GM21528 (cell line): ENCODE data around the gene KLF7.

Experiments
- ATAC-seq: cut with Tn5 transposase; IDR thresholded peaks from one replicate; pipeline ENCODE4 v1.9.1; 2021; ENCODE audit warnings: mild to moderate bottlenecking, moderate library complexity; ENCODE audit not compliant: unreplicated experiment, low FRiP score

Gene KLF7

DNA sequence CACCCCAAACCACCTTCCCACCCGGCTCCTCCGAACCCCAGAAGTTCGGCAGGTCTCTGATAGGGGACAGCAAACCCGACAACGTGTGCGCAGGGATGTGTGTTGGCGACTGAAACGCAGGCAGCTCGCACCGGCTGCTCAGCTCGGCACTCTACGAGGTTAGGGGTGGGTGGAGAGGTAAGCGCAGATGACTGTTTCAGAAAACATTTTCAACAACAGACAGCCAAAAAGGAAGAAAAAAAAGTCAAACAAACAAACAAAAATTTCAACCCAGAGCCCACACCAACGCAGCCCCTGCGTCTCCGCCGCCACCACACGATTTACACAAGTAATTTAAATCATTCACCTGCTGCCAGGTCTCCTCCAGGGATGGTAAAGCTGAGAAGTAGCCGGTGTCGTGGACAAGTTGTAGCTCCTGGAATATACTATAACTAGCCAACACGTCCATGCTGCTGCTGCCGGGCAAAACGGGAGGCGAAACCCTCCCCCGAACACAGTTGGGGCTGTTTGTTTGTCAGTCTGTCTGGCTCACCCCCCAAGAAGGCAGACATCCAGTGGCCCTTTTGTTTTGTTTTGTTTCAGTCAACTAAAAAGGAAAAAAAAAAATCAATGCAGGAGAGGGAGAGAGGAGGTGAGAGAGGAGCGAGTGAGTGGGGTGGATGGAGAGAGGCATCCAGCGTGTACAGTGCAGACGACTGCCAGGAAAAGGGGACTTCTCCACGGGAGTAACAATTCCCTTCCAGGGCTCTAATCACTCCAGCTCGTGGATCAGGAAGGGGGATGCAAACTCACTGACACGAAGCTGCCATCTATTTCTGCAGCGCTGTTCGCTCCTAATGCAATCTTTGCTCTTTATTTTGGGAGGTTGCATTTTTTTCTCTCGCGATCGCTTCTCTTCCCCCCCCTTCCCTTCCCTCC, at the start of gene KLF7:
Gene KLF7 (minus strand): TSS at position 828 of the 918 bp plus-strand sequence. CDS start 380 bp downstream, at position 448.
- no peak for ATAC-seq

DNA sequence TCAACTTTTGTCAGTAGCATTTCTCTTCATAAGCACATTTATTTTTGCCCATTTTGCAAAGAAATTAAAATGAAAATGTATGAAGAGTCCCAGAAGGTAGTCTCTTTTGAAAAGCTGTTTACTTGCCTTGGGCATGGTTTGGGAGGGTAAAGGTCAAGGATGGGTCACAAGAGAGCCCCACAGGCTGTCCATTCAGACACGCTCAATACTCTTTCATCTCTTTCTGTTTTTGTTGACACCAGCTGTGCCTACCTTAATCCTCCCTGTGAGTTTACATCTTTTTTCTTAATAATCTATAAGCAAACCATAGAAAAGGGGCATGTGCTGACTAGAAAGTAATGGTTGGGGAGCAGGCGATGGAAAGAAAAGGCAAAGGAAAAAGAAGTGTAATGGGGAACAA, 49.6 kb upstream of the KLF7 start:
- no peak for ATAC-seq

DNA sequence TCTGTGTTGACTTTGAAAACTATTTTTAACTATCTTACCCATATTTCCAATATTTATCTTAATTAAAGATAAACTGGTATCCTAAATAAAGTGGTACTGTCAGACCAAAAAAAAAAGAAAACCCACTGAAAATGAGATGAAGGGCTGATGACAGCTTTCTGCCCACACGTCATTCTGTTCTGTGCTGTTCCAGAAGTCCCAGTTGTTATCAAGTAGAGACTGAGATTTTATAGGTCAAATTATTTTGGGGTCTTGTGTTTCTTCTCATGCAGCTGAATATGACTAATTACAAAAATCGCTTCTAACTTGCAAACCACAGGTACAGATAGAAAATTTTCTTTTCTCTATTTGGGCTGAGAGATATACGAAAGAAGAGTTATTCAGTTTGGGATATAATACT, 48.7 kb upstream of the KLF7 start:
- no peak for ATAC-seq

DNA sequence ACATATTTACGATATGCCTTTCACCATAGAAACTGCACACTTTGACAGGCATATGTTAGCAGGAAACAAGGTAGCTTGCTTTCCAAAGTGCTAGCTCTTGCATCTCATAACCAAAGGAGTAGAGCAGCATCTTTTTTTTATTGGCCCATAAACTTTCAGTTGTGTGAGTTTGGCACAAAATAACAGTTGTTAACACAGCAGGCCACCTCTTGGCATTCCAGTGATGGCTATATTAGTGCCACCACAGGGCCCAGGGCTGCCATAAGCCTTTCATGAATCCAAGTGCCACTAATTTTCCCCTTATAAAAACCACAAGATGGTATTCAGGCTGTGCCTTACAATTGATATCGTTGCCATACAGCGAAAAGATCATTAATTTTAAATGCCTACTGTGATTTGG, 40.3 kb upstream of the KLF7 start:
- ATAC-seq, result no peak

DNA sequence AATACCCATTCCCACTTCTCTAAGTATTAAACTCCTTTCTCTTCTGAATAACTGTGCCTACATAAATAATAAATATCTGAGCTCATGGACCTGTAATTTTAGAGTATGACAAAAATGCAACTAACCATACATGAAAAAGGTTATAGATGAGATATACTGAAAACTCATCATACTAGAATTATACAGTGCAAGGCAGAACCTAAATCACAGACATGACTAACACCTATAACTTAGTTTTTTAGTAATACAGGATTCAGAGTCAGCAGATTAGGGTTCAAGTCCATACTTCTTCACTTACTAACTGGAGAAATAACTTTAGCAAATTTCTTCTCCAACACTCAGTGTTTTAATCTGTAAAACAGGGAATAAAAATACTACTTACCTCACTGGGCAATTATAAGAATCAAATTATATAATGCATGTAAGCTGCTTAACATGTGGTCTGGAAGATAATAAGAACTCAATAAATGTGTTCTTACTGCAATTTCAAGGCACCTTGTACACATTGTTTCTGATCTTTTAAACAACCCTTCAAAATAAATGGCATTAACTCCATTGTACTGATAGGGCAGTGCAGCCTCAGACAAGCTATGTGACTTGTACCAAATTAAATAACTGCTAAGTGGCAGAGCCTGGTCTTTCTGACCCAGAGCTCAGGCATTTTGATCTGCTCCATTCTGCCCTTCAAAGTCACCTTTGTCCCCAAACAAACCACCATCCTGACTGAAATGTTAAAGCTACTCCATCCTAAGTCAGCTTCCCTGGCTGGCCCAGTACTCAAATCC, 39.6 kb upstream of the KLF7 start:
- ATAC-seq, result no peak

DNA sequence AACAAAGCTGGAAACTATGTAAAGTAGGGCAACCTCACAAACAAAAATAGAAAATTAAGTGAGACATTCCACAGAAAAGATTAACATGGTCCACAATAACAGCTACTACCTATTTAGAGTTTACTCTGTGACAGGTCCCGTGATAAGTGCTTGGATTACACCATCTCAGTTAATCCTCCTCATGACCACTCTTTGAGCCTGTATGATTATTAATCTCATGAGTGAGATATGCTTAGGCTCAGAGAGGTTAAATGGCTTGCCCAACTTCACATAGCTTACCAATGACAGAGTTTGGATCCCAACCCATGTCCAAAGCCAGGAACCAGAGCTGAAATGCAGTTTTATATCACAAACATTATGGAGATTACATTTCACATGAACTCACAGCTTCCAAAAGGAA, 37.3 kb upstream of the KLF7 start:
- no peak for ATAC-seq

DNA sequence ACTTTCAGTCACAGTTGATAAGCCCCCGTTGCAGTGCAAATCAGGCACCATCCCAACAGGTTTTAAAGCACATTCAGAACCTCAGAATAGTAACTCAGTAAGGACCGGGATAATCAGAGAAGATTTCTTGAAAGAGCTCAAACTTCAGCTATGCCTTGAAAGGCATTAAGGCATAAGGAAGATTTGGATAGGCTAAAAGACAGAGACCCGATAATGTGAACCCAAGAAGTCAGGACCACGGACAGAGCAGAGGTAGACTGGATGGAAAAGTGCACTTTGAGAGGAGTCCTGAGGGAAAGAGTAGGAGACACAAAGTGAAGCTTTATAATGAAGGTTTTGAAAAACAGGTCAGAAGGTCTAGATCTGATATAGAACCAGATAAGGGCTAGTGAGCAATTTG, 36.9 kb upstream of the KLF7 start:
- ATAC-seq, result no peak

DNA sequence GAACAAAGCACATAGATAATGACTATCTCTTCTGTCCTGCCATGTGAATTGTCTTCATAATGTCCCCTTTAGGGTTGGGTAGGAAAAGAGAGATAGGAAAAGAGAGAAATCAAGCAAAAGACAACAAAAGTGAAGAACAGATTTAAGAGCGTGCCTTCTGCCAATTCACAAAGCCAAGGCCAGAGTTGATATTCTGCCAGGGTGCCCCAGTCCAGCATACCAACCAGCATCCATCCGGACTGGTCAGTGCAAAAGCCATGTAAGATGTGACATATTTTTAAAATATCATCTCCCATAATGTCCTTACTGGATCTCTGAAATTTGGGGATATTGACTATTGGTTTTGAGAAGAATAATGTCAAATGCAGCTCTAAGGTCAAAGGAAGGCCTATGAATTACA, 35.7 kb upstream of the KLF7 start:
- ATAC-seq, result no peak

DNA sequence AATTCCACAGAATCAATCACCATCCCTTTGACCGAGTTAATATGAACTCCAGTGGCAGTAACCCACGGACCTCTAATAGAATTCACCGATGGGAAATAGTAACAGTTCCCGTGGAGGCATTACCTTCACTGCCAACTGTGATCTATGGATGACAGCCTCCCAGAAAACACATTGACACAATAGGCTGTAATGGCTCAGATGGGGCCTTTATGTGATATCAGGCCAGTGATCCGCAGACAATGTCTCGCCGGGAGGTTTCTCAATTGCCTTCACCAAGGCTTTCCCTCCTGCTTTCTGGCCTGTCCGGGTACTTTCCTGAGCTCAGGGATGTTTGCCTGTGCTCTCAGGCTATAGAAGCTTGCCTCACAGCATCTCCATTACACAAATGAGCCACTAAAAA, 34.4 kb upstream of the KLF7 start:
- ATAC-seq, result no peak

DNA sequence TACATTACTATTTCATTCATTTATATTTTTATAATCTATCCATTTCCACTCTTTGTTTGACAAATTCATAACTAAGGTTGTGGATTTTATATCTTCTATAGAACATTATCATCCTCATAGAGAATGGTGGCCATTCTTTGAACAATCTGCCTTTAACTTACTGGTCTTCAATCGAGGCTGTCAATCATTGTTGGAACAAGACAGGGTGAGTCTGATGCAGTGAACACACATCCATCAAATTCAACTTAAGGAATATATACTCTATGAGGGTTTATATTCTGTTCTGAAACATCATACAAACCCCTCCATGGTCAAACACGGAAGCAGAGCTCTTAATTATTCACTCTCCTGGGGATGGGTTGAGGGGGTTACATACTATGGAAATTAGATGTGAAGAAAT, 28.3 kb upstream of the KLF7 start:
- ATAC-seq, result no peak

DNA sequence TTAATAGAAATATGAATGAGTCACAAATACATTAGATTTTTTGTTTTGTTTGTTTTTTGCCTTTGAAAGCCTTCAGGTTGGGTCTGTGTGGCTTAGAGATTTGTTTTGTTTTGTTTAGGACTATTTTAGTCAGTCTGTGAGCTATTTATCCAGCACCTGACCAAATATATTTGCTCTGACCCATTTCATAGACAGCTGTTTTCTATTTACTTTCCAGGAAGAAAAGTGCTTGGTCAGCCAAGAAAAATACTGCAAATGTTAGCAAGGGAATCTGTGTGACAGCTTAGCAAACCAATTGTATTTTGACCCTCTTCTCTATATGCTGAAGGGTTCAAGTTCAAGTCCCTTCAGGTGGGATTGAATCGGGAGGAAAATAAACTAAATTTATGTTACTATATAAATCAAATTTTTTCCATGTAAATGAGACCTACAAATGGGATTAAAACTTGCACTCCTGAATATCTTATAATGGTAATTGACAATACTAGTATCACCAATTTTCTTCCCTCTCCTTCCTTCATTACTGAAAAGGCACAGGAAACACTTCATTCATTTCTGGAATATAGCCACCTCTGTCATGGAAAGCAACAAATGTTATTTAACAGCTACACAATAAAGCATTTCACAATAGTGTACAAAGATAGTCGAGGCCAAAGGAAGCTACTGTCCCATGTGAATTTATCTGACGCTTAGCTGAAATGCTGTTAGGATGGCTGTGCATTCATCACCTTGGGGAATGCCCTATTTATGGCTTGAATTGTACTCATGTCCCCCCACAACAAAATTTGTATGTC, 23.1 kb upstream of the KLF7 start:
- ATAC-seq, result no peak

DNA sequence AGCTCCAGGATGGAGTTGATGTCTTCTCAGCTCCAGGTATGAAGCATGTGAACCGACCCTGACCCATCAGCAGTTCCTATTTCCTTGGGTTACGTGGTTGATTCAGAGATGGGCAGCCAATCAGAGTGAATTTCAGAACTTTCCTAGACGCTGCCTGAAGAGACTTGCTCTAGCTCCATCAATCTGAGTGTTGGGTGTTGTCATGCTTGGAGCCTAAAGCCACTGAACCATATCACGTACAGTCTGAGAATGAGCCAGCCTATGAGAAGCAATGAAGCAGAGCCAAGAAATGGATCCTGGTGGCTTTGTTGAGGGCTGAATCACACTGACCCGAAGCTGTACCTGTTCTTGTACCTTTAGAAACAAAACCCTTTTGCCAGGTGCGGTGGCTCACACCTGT, 19.6 kb upstream of the KLF7 start:
- no peak for ATAC-seq

DNA sequence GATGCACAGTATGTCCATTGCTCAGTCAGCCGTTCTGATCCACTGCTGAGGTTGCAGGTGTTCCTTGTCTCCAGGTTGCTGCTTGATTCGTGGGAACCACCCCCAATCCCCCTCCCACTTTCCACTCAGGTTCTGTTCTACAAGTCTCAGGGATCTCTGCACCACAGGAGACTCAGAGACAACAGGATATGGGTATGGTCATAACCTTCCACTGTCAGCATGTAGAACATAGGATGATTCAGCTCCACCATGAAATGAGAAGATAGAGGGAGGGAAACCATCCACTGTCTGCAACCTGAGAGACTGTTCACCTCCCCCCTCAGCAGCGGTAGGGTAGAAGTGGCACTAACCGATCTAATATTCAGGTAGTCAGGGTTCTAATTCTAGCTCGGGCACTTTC, 19.0 kb upstream of the KLF7 start:
- ATAC-seq, result no peak

DNA sequence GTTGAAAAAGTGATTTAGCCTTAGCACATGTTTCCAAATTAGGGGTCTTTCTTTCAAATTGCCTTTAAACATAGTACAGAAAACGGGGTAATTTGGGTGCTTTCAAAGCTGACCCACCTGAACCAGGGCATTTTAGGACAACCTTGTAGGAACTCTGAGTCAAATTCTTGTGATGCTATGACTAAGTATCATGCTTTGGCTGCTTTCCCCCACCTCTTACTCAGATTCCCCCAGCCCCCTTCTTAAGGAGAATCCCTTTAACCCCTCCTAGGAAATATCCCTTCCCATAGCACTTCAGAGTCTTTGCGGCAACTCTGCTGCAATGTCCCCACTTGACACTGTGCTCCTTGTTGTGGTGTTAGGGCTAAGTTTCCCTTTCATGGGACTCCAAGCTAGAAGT, 18.6 kb upstream of the KLF7 start:
- ATAC-seq, result no peak

DNA sequence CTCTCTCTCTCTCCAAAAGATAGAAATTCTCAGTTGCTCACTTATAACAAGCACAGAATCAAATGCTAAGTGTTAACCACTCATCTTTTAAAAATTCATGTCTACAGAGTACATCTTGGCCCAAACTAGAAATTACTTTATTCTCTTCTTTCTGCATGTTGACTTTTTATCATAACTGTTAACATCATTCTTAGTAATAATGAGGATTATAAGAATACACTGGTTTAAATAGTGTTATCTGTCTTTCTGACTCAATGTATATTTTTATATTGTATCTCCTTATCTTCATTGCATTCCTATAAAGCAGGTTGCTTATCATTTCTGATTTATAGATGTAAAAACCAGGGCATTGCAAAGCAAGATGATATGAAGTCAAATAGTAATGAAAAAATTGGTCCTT, 17.8 kb upstream of the KLF7 start:
- no peak for ATAC-seq

DNA sequence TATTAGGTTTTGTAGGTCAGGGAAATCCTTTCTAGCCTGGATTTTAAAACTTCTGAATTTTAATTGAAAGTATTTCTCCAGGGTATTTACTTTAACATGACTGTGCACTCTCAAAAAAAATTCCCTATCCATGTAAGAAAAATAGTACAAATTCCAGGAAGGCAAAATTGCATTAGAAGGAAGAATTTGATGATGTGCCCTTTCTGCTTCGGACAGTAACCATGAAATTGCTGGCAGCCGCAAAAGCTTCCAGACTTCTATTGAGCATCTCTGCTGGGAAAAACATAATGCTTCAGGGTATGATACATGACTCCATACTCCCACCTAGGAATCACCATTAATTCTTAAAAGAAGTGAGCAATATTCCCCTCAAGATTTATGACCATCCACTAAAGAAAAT, 17.2 kb upstream of the KLF7 start:
- no peak for ATAC-seq

DNA sequence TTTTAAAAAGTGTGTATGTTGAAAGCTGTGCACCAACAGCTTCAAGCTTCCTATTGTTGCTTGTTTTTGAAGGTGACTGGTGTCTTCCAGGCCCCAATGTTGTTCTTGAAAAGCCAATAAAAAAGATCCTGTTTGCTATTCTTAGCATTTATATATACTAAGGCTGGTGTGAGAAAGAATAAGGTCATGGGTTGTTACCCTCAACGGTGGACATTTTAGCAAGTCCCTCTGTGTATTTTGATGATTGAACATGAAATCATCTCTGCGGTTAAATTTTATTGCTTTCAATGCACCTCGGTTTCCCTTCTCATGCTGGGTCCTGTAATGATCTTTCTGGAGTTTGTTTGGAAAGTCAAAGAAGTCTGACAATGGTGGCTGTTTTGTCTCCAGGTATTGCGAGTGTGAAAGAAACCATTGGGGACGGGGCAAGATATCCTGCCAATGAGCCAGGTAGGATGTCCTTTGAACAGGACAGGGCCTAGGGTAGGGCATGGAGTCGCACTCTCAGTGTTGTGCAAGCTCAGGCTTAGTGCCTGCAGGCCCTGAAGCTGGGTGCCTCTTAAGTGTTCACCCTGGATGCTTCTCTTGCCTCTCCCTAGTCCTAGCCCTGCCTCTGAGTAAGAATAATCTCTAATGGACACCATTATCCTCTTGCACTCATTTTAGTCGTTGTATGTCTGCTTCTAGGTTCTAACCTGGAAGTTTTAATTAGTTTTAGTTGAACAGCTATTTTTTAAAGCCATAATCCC, 16.0 kb upstream of the KLF7 start:
- ATAC-seq, result no peak

DNA sequence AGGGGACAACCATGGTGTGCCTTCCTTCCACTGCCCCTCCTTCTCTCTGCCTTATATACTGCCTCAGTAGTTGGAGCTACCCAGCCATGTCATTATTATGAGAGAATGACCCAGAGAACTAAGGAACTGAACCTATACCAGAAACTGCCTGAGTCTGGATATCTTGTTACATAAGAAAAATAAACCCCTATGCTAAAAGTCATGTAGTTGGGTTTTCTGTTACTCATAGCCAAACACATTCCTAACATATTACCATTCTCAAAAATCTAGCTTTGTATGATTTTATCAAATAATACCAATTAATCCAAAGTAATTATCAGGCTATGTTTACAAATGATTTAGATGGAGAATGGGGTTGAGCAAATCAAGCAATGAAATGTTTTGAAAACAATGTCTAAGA, 15.0 kb upstream of the KLF7 start:
- no peak for ATAC-seq

DNA sequence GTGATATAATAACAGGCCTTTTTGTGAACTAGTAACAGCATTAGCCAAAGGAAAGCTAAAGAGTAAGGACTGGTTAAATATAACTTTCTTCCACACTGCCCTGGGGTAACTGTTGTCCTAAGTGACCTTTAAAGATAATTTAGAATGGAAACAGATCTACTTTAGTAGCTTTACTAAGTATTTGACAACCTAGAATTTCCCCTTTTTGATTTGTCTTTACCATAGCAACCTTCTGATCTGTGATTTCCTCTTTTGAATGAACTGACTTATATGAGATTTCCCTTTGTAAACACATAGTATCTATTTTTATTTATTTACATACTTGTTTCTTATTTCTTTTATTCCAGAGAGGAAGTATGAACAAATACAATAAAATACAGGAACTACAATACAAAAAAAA, 10.5 kb upstream of the KLF7 start:
- ATAC-seq, result no peak

DNA sequence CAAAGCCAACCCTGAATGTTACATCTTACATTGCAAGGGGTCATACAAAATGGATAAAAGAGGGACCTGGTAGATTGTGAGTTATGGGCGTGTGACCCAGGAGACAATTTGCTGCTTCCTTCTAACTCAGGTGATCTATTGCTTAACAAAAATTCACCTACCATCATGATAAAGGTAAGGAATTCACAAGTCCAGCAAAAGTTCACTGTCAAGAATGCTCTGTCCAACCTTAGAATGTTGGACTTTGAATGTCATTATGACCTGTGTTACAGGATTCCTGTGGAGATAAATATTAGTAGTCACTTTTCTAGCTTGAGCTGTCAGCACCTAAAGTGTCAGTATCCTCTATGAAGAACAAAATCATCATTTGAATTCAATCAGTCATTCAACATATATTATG, 7.9 kb upstream of the KLF7 start:
- ATAC-seq, result no peak
